Tibial nerve (tissue), 3 donors: ENCODE measurements around the gene NOTCH4.

ENCODE experiments used
- EP300 ChIP-seq, 2 donors: sonication (generic); formaldehyde crosslinking; IDR thresholded peaks; one replicate each; pipeline ENCODE4 v1.6.1; 2017; ENCODE audit warnings: antibody characterized with exemption in 2 of 2, mild to moderate bottlenecking in 1 of 2
- POLR2A ChIP-seq, 2 donors: fragments of 450-650 bp; IDR thresholded peaks; one replicate each; pipeline ENCODE4 v1.6.1; 2017; ENCODE audit warnings: antibody characterized with exemption in 2 of 2, mild to moderate bottlenecking in 2 of 2, moderate library complexity in 2 of 2

GRCh38 chr6:32178547-32179440 is 45.1 kb downstream of the NOTCH4 start:
- TF ChIP-seq EP300 (IDR thresholded peaks at IDR 0.05) (no peak), POLR2A (IDR thresholded peaks at IDR 0.05) (no peak)
